Caco-2 (cell line): Measurements from ENCODE around the gene JARID2. TPM values are rescaled to one million over a fixed set of nuclear protein-coding genes. Genes with fewer than 3 reads are reported as not detected.
A peak's percentile ranks its signal among the peaks of the same experiment; 100 is the strongest.

ENCODE experiments used
- BruUV-seq: library from RNA; stranded (reverse); fragments of 400-500 nt; replicated peaks from 2 replicates; lab custom pipeline; 2021; lab: Mats Ljungman, UMichigan
- CTCF ChIA-PET: fragments of 300-600 bp; sonication (Branson Sonifier 250); formaldehyde crosslinking; loops from one replicate; lab custom pipeline; 2022; ENCODE audit warnings: antibody characterized with exemption; lab: Charles Lee
- POLR2A ChIA-PET: fragments of 300-600 bp; sonication (Branson Sonifier 250); formaldehyde crosslinking; loops from one replicate; lab custom pipeline; 2022; ENCODE audit warnings: antibody characterized with exemption; lab: Charles Lee
- DNase-seq, 2 experiments: peaks; one replicate each; pipeline versions ENCODE4 v3.0.0 to v3.0.0-alpha.2; 2020 to 2022
- H3K27me3 ChIP-seq: replicated peaks from 2 replicates; pipeline ENCODE4 v1.6.0; 2011; ENCODE audit warnings: low read length; ENCODE audit not compliant: control insufficient read depth, insufficient read depth
- H3K36me3 ChIP-seq: 2 replicates; pipeline ENCODE4 v1.5.1; 2011; ENCODE audit warnings: low read length; ENCODE audit not compliant: control insufficient read depth, insufficient read depth
- H3K4me1 ChIP-seq: fragments of 250-450 bp; sonication (Bioruptor Pico); 2 replicates; pipeline ENCODE4 v1.5.1; 2020; ENCODE audit warnings: mild to moderate bottlenecking
- H3K4me3 ChIP-seq: 2 replicates; pipeline ENCODE4 v1.5.1; 2011; ENCODE audit warnings: low read depth, mild to moderate bottlenecking, control low read depth, low read length
- H3K9me3 ChIP-seq: fragments of 250-450 bp; sonication (Bioruptor Pico); 2 replicates; pipeline ENCODE4 v1.5.1; 2020; ENCODE audit warnings: mild to moderate bottlenecking, moderate library complexity
- H3K27ac Mint-ChIP-seq: one replicate; pipeline ENCODE4 v1.8.0; 2022; ENCODE audit warnings: mixed read lengths; ENCODE audit not compliant: unreplicated experiment
- H3K27me3 Mint-ChIP-seq: one replicate; pipeline ENCODE4 v1.8.0; 2022; ENCODE audit warnings: mixed read lengths; ENCODE audit not compliant: insufficient read depth, unreplicated experiment
- H3K36me3 Mint-ChIP-seq: one replicate; pipeline ENCODE4 v1.8.0; 2022; ENCODE audit warnings: mild to moderate bottlenecking, mixed read lengths; ENCODE audit not compliant: insufficient read depth, unreplicated experiment
- H3K4me1 Mint-ChIP-seq: one replicate; pipeline ENCODE4 v1.8.0; 2022; ENCODE audit warnings: low read depth, mixed read lengths; ENCODE audit not compliant: unreplicated experiment
- H3K4me3 Mint-ChIP-seq: one replicate; pipeline ENCODE4 v1.8.0; 2022; ENCODE audit warnings: mild to moderate bottlenecking, moderate library complexity, mixed read lengths; ENCODE audit not compliant: unreplicated experiment
- H3K9me3 Mint-ChIP-seq: one replicate; pipeline ENCODE4 v1.8.0; 2022; ENCODE audit warnings: mixed read lengths; ENCODE audit not compliant: unreplicated experiment
- CTCF ChIP-seq, 2 experiments: fragments of 200-600 bp in 1 of 2; IDR thresholded peaks; 1 replicate in 1 of 2; 2 replicates in 1 of 2; pipeline versions ENCODE4 v1.5.1 to v1.8.0; 2011 to 2022; ENCODE audit warnings: antibody characterized with exemption in 1 of 2, control low read depth in 1 of 2, inconsistent platforms in 1 of 2, low read depth in 1 of 2, low read length in 1 of 2, mild to moderate bottlenecking in 1 of 2, moderate library complexity in 1 of 2; ENCODE audit not compliant: insufficient read depth in 1 of 2, severe bottlenecking in 1 of 2, unreplicated experiment in 1 of 2
- intact Hi-C: fragments of 100-400 bp; cut with micrococcal nuclease; formaldehyde crosslinking; loops from one replicate; pipeline ENCODE4 v1.10.0; 2022; ENCODE audit not compliant: unreplicated experiment
- total RNA-seq: library from RNA; stranded (reverse); gene quantifications from 2 replicates; pipeline ENCODE4 v1.2.3, GENCODE V29; 2022

The JARID2 gene
- total RNA-seq, 1 experiment from 2014 or later, result 18.3 TPM

GRCh38 chr6:15516923-15517560 lies 271.2 kb downstream of the JARID2 start:
- Histone ChIP-seq H3K4me3 (no peak overlapping the region), H3K36me3 (peaks cover 2% of the 10 kb centered on the region), H3K27me3 (no peaks in the 10 kb centered on the region), H3K9me3 (no peaks in the 10 kb centered on the region), H3K4me1 (no peaks in the 10 kb centered on the region)
- H3K4me1 Mint-ChIP-seq, result no peaks in the 10 kb centered on the region
- H3K27ac Mint-ChIP-seq, result no peak overlapping the region
- no peaks in the 10 kb centered on the region for H3K9me3 Mint-ChIP-seq
- no peak for TF ChIP-seq CTCF (IDR thresholded peaks at IDR 0.05; ENCODE audit: insufficient read depth in 1 of 2, low read depth in 1 of 2, low read length in 1 of 2, severe bottlenecking in 1 of 2, unreplicated experiment in 1 of 2)
- BruUV-seq, result no TSS peak
- ChIA-PET CTCF (no interaction called here), POLR2A (no interaction called here)
- no peaks in the 10 kb centered on the region for H3K27me3 Mint-ChIP-seq
- DNase-seq, result peak in 1 of 2 experiments; percentile 21
- no peak overlapping the region for H3K4me3 Mint-ChIP-seq
- intact Hi-C loops, result loop anchor here (5.0 kb wide), 1 partner anchor 105 kb away; no protein-coding TSS in a partner anchor
- peaks cover 83% of the 10 kb centered on the region for H3K36me3 Mint-ChIP-seq

GRCh38 chr6:15517600-15517999 lies 271.7 kb downstream of the JARID2 start:
- Mint-ChIP-seq H3K4me1 (no peaks in the 10 kb centered on the region), H3K27ac (no peak overlapping the region), H3K27me3 (no peaks in the 10 kb centered on the region), H3K4me3 (no peak overlapping the region), H3K36me3 (peaks cover 85% of the 10 kb centered on the region), H3K9me3 (no peaks in the 10 kb centered on the region)
- Histone ChIP-seq H3K36me3 (peaks cover 2% of the 10 kb centered on the region), H3K9me3 (no peaks in the 10 kb centered on the region), H3K4me1 (no peaks in the 10 kb centered on the region), H3K27me3 (no peaks in the 10 kb centered on the region), H3K4me3 (no peak overlapping the region)
- POLR2A ChIA-PET, result no interaction called here
- intact Hi-C loops, result loop anchor here (5.0 kb wide), 1 partner anchor 105 kb away; no protein-coding TSS in a partner anchor
- peak in 1 of 2 experiments; percentile 12 for DNase-seq
- CTCF ChIA-PET, result no interaction called here
- BruUV-seq, result no TSS peak
- no peak for TF ChIP-seq CTCF (IDR thresholded peaks at IDR 0.05; ENCODE audit: insufficient read depth in 1 of 2, low read depth in 1 of 2, low read length in 1 of 2, severe bottlenecking in 1 of 2, unreplicated experiment in 1 of 2)

- Histone ChIP-seq H3K9me3 (no peaks in the 10 kb centered on the region), H3K27me3 (no peaks in the 10 kb centered on the region), H3K36me3 (peaks cover 2% of the 10 kb centered on the region), H3K4me1 (no peaks in the 10 kb centered on the region), H3K4me3 (no peak overlapping the region)
- H3K36me3 Mint-ChIP-seq, result peaks cover 90% of the 10 kb centered on the region
- intact Hi-C loops, result loop anchor here (5.0 kb wide), 1 partner anchor 104 kb away; no protein-coding TSS in a partner anchor
- no TSS peak for BruUV-seq
- DNase-seq, result peak in 1 of 2 experiments; percentile 19
- H3K9me3 Mint-ChIP-seq, result no peaks in the 10 kb centered on the region
- no peak overlapping the region for H3K4me3 Mint-ChIP-seq
- no peak overlapping the region for H3K27ac Mint-ChIP-seq
- H3K4me1 Mint-ChIP-seq, result no peaks in the 10 kb centered on the region
- TF ChIP-seq CTCF (IDR thresholded peaks at IDR 0.05; ENCODE audit: insufficient read depth in 1 of 2, low read depth in 1 of 2, low read length in 1 of 2, severe bottlenecking in 1 of 2, unreplicated experiment in 1 of 2), result no peak
- H3K27me3 Mint-ChIP-seq, result no peaks in the 10 kb centered on the region
- POLR2A ChIA-PET, result no interaction called here
- CTCF ChIA-PET, result no interaction called here
Observed at GRCh38 chr6:15518057-15518456, 272.2 kb downstream of the JARID2 start.
